COLO668 (cell line): ENCODE measurements around the gene BCL7A.
"Not testable (repeated sequence)": the region's sequence is repeated elsewhere in the genome, so short reads cannot be mapped to it uniquely, and the experiment has no call there.

Source experiments
- DNase-seq: peaks from one replicate; lab custom pipeline; 2025; ENCODE audit not compliant: unreplicated experiment; lab: John Stamatoyannopoulos, UW

Gene BCL7A

GRCh38 chr12:122024132-122024785, 2.6 kb downstream of the BCL7A start:
- DNase-seq, result no peak

- DNase-seq, result no peak
Observed at GRCh38 chr12:122026706-122027333, 5.1 kb downstream of the BCL7A start.

DNA sequence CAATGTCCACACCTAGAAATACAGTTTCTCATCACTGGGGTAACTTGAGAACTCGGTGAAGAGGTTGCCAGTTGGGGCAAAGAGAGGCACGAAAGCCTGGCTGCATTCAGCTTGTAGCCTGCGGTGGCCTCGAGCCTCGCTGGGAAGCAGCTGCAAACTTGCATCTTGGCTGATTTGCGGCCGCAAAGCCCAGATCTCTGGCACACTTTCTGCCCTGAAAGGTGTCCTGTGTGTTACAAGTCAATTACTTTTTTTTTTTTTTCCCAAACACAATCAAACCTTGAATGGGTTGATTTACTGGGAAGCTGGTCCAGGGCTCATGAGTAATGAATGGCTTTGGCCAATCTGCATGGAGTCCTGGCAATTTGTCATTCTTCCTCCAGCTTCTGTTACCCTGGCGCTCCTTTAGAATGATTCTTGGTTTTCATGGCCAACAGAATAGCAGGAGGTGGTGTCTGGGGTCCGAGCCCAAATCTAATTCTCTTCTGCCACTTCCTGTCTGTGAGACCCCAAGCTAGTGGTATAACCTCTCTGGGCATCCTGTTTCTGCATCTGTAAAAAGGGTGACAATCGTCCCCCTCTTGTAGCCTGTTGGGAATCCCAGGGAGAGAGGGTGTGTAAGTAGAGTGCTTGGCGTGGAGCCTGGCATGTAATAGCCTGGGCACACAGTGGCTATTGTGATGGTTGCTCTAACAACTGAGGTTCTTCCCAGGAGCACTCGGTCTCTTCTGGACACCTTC, 6.7 kb downstream of the BCL7A start:
- DNase-seq, result no peak

GRCh38 chr12:122028905-122029560, 7.3 kb downstream of the BCL7A start:
- DNase-seq, result no peak

DNA sequence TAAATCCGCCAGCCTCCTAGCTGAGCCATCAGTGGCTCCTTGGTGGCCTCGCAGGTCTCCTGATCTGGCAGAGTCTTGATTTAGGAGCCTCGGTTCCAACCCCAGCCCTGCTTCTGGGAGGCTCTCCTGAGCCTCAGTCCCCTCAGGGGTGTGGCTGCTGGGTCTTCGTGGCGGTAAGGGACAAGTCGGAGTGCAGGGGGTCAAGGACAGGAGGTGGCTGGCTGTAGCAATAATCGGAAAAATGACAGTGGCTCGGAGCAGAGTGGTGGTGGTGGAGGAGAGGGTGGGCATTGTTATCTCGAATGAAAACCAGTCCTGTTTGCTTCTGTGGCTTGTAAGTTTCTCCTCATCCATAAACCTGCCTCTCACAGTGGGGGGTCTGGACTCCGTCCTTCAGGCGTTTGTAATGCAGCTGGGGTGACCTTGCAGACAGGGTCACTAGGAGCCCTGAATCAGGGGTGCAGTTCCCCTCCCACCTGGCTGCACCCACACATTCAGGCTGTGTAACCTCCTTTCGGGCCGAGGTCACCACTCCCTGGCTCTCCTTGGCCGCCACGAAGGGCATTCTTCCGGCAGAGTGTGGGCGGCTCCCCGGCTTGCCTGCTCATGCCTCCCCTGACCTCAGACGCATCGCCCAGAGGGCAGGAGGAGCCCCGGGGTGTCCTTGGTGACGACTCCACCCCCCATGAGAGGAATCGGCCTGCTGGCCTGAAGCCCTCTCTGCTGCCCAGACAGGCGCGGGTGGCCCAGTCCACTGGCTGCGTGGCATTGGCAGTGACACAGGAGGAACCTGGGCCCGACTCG, 8.1 kb downstream of the BCL7A start:
- no peak for DNase-seq

- DNase-seq, result no peak
Observed at GRCh38 chr12:122030424-122031035, 8.8 kb downstream of the BCL7A start.

DNA sequence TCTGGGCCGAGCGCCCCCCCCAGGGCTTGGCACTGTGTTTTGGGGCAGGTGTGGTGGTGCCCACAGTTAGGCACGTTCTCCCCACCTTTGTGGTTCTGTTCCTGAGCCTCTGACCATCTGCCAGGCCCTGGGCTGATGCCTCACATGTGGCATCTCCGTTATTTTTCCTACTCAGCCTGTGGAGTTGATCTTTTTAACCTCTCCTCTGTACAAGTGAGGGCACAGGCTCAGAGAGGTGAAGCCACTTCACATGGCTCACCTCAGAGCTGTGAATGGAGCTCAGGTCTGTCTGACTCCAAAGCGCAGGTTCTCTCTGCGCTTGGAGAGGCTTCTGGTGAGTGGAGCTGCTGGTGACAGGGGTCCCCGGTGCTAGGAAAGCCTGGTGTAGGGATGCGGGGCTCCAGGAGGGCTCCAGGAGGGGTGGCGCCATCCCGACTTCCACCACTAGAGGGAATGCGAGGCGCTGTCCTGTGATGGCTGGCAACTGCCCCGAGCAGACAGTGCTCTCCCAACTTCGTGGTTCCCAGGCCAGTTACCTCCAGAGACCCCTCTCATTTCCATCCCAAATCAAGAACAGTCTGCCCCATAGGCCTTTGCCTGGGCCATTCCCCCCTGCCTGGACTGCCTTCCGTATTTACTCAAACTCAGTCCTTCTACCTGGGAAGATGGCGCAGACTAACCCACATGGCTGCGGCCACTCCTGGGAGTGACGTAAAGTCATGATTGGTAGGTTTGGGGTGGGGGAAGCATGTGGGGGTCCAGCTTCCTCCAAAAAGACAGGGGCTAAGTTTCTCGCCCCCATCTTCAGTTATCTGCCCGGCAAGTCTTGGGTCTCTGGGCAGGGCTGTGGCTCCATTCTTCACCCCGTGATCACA, 9.9 kb downstream of the BCL7A start:
- DNase-seq, result peak; percentile 40

DNA sequence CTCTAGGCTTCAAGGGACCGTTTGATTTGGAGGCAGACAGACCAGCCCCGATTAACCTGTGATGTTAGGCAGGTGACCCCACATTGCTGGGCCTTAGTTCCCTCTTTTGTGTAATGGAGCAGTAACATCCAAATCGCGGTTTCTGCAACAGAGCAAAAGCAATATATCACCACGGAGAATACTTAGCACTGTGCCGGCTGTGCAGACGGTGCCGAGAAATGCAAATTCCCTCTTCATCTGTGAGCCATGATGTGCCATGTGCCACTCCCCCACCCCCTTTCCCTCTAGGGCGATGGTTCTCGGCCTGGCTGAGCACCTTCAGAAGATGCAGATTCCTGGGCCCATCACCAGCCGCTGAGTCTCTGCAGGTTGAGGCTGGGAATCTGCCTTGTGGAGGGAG, 10.9 kb downstream of the BCL7A start:
- no peak for DNase-seq

- no peak for DNase-seq
Observed at GRCh38 chr12:122035292-122035691, 13.6 kb downstream of the BCL7A start.

GRCh38 chr12:122036153-122036552, 14.5 kb downstream of the BCL7A start:
- DNase-seq, result no peak

- DNase-seq, result no peak
Observed at GRCh38 chr12:122040579-122041386, 19.1 kb downstream of the BCL7A start.

DNA sequence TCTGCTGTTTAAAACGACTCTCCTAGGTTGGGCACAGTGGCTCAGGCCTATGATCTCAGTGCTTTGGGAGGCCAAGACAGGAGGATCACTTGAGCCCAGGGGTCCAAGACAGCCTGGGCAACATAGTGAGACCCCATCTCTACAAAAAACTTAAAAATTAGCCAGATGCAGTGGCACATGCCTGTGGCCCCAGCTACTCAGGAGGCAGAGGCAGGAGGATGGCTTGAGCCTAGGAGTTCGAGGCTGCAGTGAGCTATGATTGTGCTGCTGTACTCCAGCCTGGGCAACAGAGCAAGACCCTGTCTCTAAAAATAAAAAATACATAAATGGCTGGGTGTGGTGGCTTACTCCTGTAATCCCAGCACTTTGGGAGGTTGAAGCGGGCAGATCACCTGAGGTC, 19.8 kb downstream of the BCL7A start:
- not testable (repeated sequence) for DNase-seq

- DNase-seq, result no peak
Observed at GRCh38 chr12:122042910-122043309, 21.2 kb downstream of the BCL7A start.

DNA sequence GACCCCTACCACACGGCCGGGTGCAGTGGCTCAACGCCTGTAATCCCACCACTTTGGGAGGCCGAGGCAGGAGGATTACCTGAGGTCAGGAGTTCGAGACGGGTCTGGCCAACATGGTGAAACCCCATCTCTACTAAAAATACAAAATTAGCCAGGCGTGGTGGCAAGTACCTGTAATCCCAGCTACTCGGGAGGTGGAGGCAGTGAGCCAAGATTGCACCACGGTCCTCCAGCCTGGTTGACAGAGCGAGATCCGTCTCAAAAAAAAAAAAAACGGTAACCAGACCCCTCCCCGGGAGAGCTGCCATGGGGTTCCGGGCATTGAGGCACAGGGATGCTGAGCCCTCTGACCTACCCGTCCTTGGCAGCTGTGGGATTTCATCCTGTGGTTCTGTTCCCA, 21.8 kb downstream of the BCL7A start:
- DNase-seq, result no peak

GRCh38 chr12:122045262-122045661, 23.6 kb downstream of the BCL7A start:
- DNase-seq, result no peak

DNA sequence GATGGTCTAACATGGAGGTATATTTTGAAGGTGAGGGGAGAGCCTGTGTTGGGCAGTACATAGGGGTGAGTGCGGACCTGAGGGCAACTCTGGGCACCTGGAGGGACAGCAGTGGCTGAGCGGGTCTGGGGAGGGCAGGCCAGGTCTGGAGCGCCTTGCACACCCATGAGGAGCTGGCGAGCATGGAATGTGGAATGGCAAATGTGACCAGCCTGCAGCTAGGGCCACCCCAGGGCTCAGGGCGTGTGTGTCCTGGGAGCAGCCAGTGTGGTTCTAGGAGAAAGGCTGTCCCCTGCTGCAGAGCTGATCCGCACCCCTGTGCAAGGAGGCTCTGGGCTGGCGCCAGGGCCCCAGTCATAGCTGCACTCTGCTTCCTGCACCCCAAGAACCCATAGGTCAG, 24.5 kb downstream of the BCL7A start:
- DNase-seq, result no peak

DNA sequence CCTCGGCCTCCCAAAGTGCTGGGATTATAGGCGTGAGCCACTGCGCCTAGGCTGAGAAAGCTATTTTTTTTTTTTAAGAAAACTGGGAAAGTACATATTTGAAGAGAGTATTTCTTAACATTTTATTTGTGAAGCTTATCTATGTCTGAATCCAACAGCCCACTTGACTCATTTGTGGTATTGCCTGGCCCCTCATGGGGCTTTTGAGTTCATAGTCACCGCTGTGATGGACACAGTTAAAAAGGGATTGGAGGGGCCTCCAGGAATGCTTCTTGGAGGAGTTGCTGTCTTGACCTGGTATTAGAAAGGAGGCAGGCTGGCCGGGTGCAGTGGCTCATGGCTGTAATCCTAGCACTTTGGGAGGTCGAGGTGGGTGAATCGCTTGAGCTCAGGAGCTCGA, 26.5 kb downstream of the BCL7A start:
- no peak for DNase-seq

- DNase-seq, result no peak
Observed at GRCh38 chr12:122049827-122050226, 28.1 kb downstream of the BCL7A start.

DNA sequence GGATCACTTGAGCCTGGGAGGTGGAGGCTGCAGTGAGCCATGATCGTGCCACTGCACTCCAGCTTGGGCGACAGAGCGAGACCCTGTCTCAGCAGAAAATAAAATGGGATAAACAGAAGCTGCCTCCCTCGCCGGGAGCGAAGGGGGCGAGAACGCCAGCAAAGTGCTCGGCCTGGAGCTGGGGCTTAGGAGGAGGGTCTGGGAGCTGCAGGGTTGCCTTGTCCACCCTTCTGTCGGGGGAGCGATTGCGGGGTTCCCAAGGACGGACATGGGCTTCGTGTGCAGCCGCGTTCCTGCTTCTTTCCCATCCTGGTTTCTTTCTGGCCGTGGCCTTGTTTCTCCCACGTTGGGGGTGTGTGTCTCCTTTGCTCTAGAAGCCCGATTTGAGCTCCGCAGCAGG, 29.0 kb downstream of the BCL7A start:
- DNase-seq, result no peak
